ENCODE measurements around the gene FOSB.

- TF ChIP-seq CTCF (IDR thresholded peaks at IDR 0.05), result no peak
- TF ChIP-seq TEAD4 (CRISPR knock-in tag; IDR thresholded peaks at IDR 0.05), result no peak
- TF ChIP-seq RELA (CRISPR knock-in tag; IDR thresholded peaks at IDR 0.05; ENCODE audit: borderline replicate concordance), result no peak
- TF ChIP-seq, protein P1, sequence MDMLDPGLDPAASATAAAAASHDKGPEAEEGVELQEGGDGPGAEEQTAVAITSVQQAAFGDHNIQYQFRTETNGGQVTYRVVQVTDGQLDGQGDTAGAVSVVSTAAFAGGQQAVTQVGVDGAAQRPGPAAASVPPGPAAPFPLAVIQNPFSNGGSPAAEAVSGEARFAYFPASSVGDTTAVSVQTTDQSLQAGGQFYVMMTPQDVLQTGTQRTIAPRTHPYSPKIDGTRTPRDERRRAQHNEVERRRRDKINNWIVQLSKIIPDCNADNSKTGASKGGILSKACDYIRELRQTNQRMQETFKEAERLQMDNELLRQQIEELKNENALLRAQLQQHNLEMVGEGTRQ (CRISPR knock-in tag; IDR thresholded peaks at IDR 0.05), result no peak
- no peak for TF ChIP-seq EMX1 (CRISPR knock-in tag; IDR thresholded peaks at IDR 0.05)
- TF ChIP-seq PRRX2 (CRISPR knock-in tag; IDR thresholded peaks at IDR 0.05), result no peak
- TF ChIP-seq JAZF1 (CRISPR knock-in tag; IDR thresholded peaks at IDR 0.05), result no peak
- TF ChIP-seq MLX (CRISPR knock-in tag; IDR thresholded peaks at IDR 0.05), result no peak
- TF ChIP-seq SP1 (CRISPR knock-in tag; conservative IDR thresholded peaks at IDR 0.05), result no peak
- no peak for TF ChIP-seq CBFB (CRISPR knock-in tag; IDR thresholded peaks at IDR 0.05; ENCODE audit: low read depth)
Measured at GRCh38 chr19:45515081-45515624, 47.4 kb downstream of the FOSB start.
